VCaP (cell line): ENCODE results near the gene XRCC3.

Experiments used
- H3K27ac ChIP-seq: fragments of 450-650 bp; 2 replicates; pipeline ENCODE4 v1.5.1; 2017
- TF ChIP-seq, protein P1 (sequence below): fragments of 450-650 bp; conservative IDR thresholded peaks from 2 replicates; pipeline ENCODE4 v1.5.1; 2017; ENCODE audit warnings: mild to moderate bottlenecking, moderate library complexity

The XRCC3 gene

DNA sequence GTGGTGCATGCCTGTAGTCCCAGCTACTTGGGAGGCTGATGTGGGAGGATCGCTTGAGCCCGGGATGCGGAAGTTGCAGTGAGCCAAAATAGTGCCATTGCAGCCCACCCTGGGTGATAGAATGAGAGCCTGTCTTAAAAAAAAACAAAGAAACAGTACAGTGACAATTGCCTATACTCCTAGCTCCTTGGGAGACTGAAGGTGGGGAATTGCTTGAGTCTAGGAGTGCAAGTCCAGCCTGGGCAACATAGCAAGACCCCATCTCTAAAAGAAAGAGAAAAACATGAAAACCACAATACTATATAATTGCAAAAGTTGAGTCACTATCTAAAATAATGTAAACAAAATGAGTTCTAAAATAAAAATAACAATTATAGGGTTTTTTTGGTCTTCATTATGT lies 66.2 kb downstream of the XRCC3 start:
- TF ChIP-seq, protein P1, sequence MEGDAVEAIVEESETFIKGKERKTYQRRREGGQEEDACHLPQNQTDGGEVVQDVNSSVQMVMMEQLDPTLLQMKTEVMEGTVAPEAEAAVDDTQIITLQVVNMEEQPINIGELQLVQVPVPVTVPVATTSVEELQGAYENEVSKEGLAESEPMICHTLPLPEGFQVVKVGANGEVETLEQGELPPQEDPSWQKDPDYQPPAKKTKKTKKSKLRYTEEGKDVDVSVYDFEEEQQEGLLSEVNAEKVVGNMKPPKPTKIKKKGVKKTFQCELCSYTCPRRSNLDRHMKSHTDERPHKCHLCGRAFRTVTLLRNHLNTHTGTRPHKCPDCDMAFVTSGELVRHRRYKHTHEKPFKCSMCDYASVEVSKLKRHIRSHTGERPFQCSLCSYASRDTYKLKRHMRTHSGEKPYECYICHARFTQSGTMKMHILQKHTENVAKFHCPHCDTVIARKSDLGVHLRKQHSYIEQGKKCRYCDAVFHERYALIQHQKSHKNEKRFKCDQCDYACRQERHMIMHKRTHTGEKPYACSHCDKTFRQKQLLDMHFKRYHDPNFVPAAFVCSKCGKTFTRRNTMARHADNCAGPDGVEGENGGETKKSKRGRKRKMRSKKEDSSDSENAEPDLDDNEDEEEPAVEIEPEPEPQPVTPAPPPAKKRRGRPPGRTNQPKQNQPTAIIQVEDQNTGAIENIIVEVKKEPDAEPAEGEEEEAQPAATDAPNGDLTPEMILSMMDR, result no peak

More for the DNA sequence above, 66.2 kb downstream of the XRCC3 start:
- H3K27ac ChIP-seq, result no peak overlapping the region
